PC-9 (cell line): ENCODE results near the gene CPA5. TPM values are rescaled to one million over a fixed set of nuclear protein-coding genes. Genes with fewer than 3 reads are reported as not detected.
A peak's percentile ranks its signal among the peaks of the same experiment; 100 is the strongest.

Experiments used
- BruUV-seq: library from RNA; stranded (reverse); fragments of 400-500 nt; replicated peaks from 2 replicates; lab custom pipeline; 2021; lab: Mats Ljungman, UMichigan
- CTCF ChIA-PET: fragments of 300-600 bp; sonication (Branson Sonifier 250); formaldehyde crosslinking; loops from one replicate; lab custom pipeline; 2022; ENCODE audit warnings: antibody characterized with exemption; lab: Charles Lee
- POLR2A ChIA-PET: fragments of 300-600 bp; sonication (Branson Sonifier 250); formaldehyde crosslinking; loops from one replicate; lab custom pipeline; 2022; ENCODE audit warnings: antibody characterized with exemption; ENCODE audit not compliant: unreplicated experiment; lab: Charles Lee
- DNase-seq, 2 experiments: peaks; one replicate each; pipeline versions ENCODE4 v3.0.0 to v3.0.0-alpha.2; 2015 to 2022; ENCODE audit warnings: mixed read lengths in 1 of 2
- H2AFZ ChIP-seq: fragments of 200-600 bp; sonication (generic); 2 replicates; pipeline ENCODE4 v1.8.1; 2017; ENCODE audit warnings: antibody characterized with exemption
- H3F3A ChIP-seq: fragments of 200-600 bp; sonication (generic); 2 replicates; pipeline ENCODE4 v1.8.1; 2017; ENCODE audit warnings: antibody characterized with exemption, mild to moderate bottlenecking, low read depth; ENCODE audit not compliant: insufficient read depth
- H3K27ac ChIP-seq: fragments of 200-600 bp; sonication (generic); 2 replicates; pipeline ENCODE4 v1.6.1; 2016; ENCODE audit warnings: mixed run types
- H3K27me3 ChIP-seq: fragments of 200-600 bp; sonication (generic); 2 replicates; pipeline ENCODE4 v1.6.1; 2016; ENCODE audit warnings: low read depth, mixed run types; ENCODE audit not compliant: insufficient read depth
- H3K36me3 ChIP-seq: fragments of 200-600 bp; sonication (generic); 2 replicates; pipeline ENCODE4 v1.6.1; 2016; ENCODE audit warnings: low read depth, mixed run types
- H3K4me1 ChIP-seq: fragments of 200-600 bp; sonication (generic); replicated peaks from 2 replicates; pipeline ENCODE4 v1.6.1; 2016; ENCODE audit warnings: mixed run types; ENCODE audit not compliant: insufficient read depth
- H3K4me2 ChIP-seq: fragments of 200-600 bp; sonication (generic); 2 replicates; pipeline ENCODE4 v1.6.1; 2017; ENCODE audit warnings: mixed run types
- H3K4me3 ChIP-seq: fragments of 200-600 bp; sonication (generic); 2 replicates; pipeline ENCODE4 v1.6.1; 2016; ENCODE audit warnings: mixed run types
- H3K79me2 ChIP-seq: fragments of 200-600 bp; sonication (generic); 2 replicates; pipeline ENCODE4 v1.6.1; 2017; ENCODE audit warnings: low read depth, mixed run types
- H3K9me2 ChIP-seq: fragments of 200-600 bp; sonication (generic); 2 replicates; pipeline ENCODE4 v1.8.1; 2017; ENCODE audit warnings: mild to moderate bottlenecking; ENCODE audit not compliant: insufficient read depth
- H3K9me3 ChIP-seq: fragments of 200-600 bp; sonication (generic); 2 replicates; pipeline ENCODE4 v1.8.1; 2016; ENCODE audit warnings: low read depth; ENCODE audit not compliant: insufficient read depth
- H4K20me1 ChIP-seq: fragments of 200-600 bp; sonication (generic); 2 replicates; pipeline ENCODE4 v1.8.1; 2017; ENCODE audit not compliant: insufficient read depth
- EZH2 ChIP-seq: fragments of 200-600 bp; sonication (generic); IDR thresholded peaks from 2 replicates; pipeline ENCODE4 v1.8.0; 2017; ENCODE audit warnings: antibody characterized with exemption, low read depth
- intact Hi-C: fragments of 100-400 bp; cut with micrococcal nuclease; formaldehyde crosslinking; loops from one replicate; pipeline ENCODE4 v1.10.0; 2022; ENCODE audit not compliant: unreplicated experiment
- total RNA-seq: library from RNA; stranded (reverse); gene quantifications from 2 replicates; pipeline ENCODE4 v1.2.3, GENCODE V29; 2021
- TF ChIP-seq, protein P1 (sequence below): fragments of 200-600 bp; sonication (generic); conservative IDR thresholded peaks from 2 replicates; pipeline ENCODE4 v1.6.1; 2017; ENCODE audit warnings: mixed run types, antibody characterized with exemption, mild to moderate bottlenecking, moderate library complexity

Gene CPA5
- total RNA-seq, 1 experiment from 2014 or later = not detected

DNA sequence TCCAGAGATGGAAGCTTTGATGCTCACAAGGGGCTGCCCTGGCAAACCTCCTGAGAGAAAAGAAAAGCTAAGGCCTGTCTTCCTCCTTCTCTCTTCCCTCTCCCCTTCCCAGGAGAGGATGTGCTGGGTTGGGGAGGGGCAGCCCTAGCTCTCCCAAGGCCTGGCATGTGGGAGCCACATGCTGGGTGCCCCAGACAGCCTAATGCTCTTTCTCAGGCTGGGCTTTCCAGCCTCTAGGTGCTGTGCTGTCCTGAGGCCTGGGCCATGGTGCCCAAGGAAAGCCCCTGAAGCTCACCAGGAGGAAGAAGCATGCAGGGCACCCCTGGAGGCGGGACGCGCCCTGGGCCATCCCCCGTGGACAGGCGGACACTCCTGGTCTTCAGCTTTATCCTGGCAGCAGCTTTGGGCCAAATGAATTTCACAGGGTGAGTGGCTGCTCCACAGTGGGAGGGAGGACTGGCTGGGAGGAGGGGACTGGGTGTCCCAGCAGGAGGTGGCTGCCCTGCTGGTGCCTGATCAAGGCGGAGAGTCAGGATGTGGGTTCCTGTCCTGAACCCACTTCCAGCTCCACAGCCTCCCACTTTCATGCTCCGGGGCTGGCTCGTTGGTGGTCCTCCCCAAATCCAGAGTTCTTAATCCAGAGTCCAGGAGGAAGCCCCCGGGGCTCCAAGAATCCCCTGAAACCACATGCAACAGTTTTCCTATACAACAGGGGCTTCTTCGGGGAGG lies 1.7 kb downstream of the CPA5 start:
- Histone ChIP-seq H3K4me2 (no peak overlapping the region), H3K9me3 (no peaks in the 10 kb centered on the region), H3K4me3 (no peak overlapping the region), H3K79me2 (no peaks in the 10 kb centered on the region), H3K27ac (no peak overlapping the region), H3K27me3 (no peaks in the 10 kb centered on the region), H3F3A (peaks cover 9% of the 10 kb centered on the region; the same call in 1 of the 2 replicates), H4K20me1 (no peaks in the 10 kb centered on the region), H2AFZ (no peak overlapping the region), H3K36me3 (no peaks in the 10 kb centered on the region), H3K4me1 (peaks cover 17% of the 10 kb centered on the region), H3K9me2 (no peaks in the 10 kb centered on the region)
- ChIA-PET POLR2A (no interaction called here), CTCF (no interaction called here)
- BruUV-seq = no TSS peak
- no peak for DNase-seq
- TF ChIP-seq EZH2 = no peak
- TF ChIP-seq, protein P1, sequence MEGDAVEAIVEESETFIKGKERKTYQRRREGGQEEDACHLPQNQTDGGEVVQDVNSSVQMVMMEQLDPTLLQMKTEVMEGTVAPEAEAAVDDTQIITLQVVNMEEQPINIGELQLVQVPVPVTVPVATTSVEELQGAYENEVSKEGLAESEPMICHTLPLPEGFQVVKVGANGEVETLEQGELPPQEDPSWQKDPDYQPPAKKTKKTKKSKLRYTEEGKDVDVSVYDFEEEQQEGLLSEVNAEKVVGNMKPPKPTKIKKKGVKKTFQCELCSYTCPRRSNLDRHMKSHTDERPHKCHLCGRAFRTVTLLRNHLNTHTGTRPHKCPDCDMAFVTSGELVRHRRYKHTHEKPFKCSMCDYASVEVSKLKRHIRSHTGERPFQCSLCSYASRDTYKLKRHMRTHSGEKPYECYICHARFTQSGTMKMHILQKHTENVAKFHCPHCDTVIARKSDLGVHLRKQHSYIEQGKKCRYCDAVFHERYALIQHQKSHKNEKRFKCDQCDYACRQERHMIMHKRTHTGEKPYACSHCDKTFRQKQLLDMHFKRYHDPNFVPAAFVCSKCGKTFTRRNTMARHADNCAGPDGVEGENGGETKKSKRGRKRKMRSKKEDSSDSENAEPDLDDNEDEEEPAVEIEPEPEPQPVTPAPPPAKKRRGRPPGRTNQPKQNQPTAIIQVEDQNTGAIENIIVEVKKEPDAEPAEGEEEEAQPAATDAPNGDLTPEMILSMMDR = no peak
- intact Hi-C loops = no loop called here

DNA sequence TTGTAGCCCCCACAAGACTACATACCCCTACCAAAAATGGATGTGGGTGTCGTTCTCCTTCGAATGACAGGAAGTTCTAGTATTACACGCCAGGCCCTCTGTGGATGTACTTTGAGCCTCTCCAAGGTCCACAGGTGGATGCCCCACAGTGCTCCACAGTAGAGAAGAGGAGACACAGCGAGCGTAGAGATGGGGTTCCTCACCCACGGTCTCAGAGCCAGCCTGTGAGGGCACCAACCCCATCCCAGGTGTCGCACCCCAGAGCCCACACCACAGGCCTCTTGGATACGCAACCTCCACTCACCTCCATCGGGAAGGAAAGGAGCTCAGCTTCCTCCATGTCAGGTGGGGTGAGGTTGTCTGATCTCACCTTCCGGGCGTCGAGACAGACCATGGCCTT lies 2.3 kb downstream of the CPA5 start:
- Histone ChIP-seq H3K9me2 (no peaks in the 10 kb centered on the region), H3K36me3 (no peaks in the 10 kb centered on the region), H4K20me1 (no peaks in the 10 kb centered on the region), H3K27me3 (no peaks in the 10 kb centered on the region), H3K4me3 (no peak overlapping the region), H3K9me3 (no peaks in the 10 kb centered on the region), H3K4me1 (peaks cover 23% of the 10 kb centered on the region), H3K27ac (no peak overlapping the region), H3K4me2 (no peak overlapping the region), H3K79me2 (no peaks in the 10 kb centered on the region), H3F3A (peaks cover 9% of the 10 kb centered on the region; the same call in 1 of the 2 replicates), H2AFZ (no peak overlapping the region)
- ChIA-PET POLR2A (no interaction called here), CTCF (no interaction called here)
- DNase-seq = no peak
- no TSS peak for BruUV-seq
- intact Hi-C loops = no loop called here
- no peak for TF ChIP-seq EZH2
- TF ChIP-seq, protein P1 = no peak

DNA sequence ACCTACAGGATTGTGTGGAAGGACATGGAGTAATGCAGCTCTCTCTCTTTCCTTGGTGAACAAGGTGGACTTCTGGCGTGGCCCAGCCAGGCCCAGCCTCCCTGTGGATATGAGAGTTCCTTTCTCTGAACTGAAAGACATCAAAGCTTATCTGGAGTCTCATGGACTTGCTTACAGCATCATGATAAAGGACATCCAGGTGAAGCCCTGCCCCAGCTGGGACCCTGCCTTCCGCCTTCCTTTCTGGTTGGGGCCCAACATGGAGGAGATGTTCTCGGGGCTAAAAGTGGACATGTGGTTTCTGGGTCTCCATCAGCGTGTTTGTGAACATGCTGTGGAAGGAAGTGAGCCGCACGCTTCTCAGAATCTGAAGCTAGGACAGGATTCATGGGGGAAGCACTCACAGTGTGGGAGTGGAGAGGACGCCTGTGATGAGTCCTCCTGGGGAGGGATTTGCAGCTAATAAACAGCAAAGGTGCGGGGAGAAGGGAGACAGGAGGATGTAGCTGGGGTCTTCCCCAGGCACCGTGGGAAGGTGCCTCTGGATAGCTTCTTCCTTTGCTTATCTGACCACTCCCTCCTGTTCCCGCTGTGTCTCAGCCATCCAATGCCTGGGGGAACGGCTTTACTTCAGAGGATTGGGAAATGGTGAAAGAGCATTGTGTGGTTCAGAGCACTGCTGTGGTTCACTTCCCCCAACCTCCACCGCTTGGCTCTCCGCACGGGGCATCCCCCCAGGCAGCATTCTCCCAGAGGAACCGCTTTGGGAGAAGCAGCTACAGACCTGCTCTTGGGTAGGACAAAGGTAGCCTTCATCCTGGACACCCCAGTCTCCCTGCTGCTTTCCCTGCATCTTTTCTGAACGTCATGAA lies 5.5 kb downstream of the CPA5 start:
- Histone ChIP-seq H3F3A (peaks cover 10% of the 10 kb centered on the region; the same call in 1 of the 2 replicates), H3K9me2 (no peaks in the 10 kb centered on the region), H3K9me3 (no peaks in the 10 kb centered on the region), H3K4me1 (peaks cover 46% of the 10 kb centered on the region), H3K27ac (peak overlapping the region; percentile 4; the same call in 1 of the 2 replicates), H2AFZ (peak overlapping the region; percentile 54), H3K27me3 (no peaks in the 10 kb centered on the region), H3K4me2 (peak overlapping the region; percentile 65), H3K36me3 (no peaks in the 10 kb centered on the region), H4K20me1 (no peaks in the 10 kb centered on the region), H3K79me2 (no peaks in the 10 kb centered on the region), H3K4me3 (no peak overlapping the region; the same call in 1 of the 2 replicates)
- TF ChIP-seq, protein P1 = no peak
- no peak for TF ChIP-seq EZH2
- intact Hi-C loops = no loop called here
- no TSS peak for BruUV-seq
- ChIA-PET POLR2A (interaction anchor here (0.6 kb wide), 1 partner anchor 139 kb away, joined by 4 read pairs; no protein-coding TSS in a partner anchor), CTCF (interaction anchor here (0.5 kb wide), 1 partner anchor 23 kb away, joined by 3 read pairs; no protein-coding TSS in a partner anchor)
- DNase-seq = peak in 1 of 2 experiments; percentile 80
